ENCODE measurements around the gene COL20A1.

The COL20A1 gene

GRCh38 chr20:63279931-63280330, 13.1 kb upstream of the COL20A1 start:
- H3K4me3 Mint-ChIP-seq: no peak overlapping the region
- no peak overlapping the region for H3K27ac Mint-ChIP-seq
- no peaks in the 10 kb centered on the region for H3K9me3 Mint-ChIP-seq
- peaks cover 3% of the 10 kb centered on the region for H3K4me1 Mint-ChIP-seq (ENCODE audit: low read depth)
- H3K27me3 Mint-ChIP-seq: no peaks in the 10 kb centered on the region
- peaks cover 99% of the 10 kb centered on the region for H3K36me3 Mint-ChIP-seq (ENCODE audit: low read depth)
- intact Hi-C loops (cut with micrococcal nuclease): no loop called here

- H3K4me1 Mint-ChIP-seq (ENCODE audit: low read depth): no peaks in the 10 kb centered on the region
- H3K9me3 Mint-ChIP-seq: no peaks in the 10 kb centered on the region
- H3K27ac Mint-ChIP-seq: no peak overlapping the region
- H3K27me3 Mint-ChIP-seq: no peaks in the 10 kb centered on the region
- H3K4me3 Mint-ChIP-seq: no peak overlapping the region
- intact Hi-C loops (cut with micrococcal nuclease): no loop called here
- peaks cover 100% of the 10 kb centered on the region for H3K36me3 Mint-ChIP-seq (ENCODE audit: low read depth)
These were observed 12.6 kb upstream of the COL20A1 start for GRCh38 chr20:63280371-63280770.

- no peaks in the 10 kb centered on the region for H3K9me3 Mint-ChIP-seq
- no peaks in the 10 kb centered on the region for H3K4me1 Mint-ChIP-seq (ENCODE audit: low read depth)
- H3K27ac Mint-ChIP-seq: no peak overlapping the region
- peaks cover 100% of the 10 kb centered on the region for H3K36me3 Mint-ChIP-seq (ENCODE audit: low read depth)
- H3K4me3 Mint-ChIP-seq: no peak overlapping the region
- no peaks in the 10 kb centered on the region for H3K27me3 Mint-ChIP-seq
- intact Hi-C loops (cut with micrococcal nuclease): no loop called here
These were observed 11.9 kb upstream of the COL20A1 start for GRCh38 chr20:63280929-63281545.

- no peaks in the 10 kb centered on the region for H3K27me3 Mint-ChIP-seq
- H3K9me3 Mint-ChIP-seq: no peaks in the 10 kb centered on the region
- peaks cover 100% of the 10 kb centered on the region for H3K36me3 Mint-ChIP-seq (ENCODE audit: low read depth)
- intact Hi-C loops (cut with micrococcal nuclease): no loop called here
- no peak overlapping the region for H3K27ac Mint-ChIP-seq
- no peaks in the 10 kb centered on the region for H3K4me1 Mint-ChIP-seq (ENCODE audit: low read depth)
- H3K4me3 Mint-ChIP-seq: no peak overlapping the region
These were observed 11.0 kb upstream of the COL20A1 start for GRCh38 chr20:63281742-63282665.

- H3K27ac Mint-ChIP-seq: no peak overlapping the region
- H3K4me3 Mint-ChIP-seq: no peak overlapping the region
- intact Hi-C loops (cut with micrococcal nuclease): no loop called here
These were observed 10.0 kb upstream of the COL20A1 start for GRCh38 chr20:63282946-63283345.

GRCh38 chr20:63283397-63284082, 9.4 kb upstream of the COL20A1 start:
- H3K9me3 Mint-ChIP-seq: no peaks in the 10 kb centered on the region
- peaks cover 100% of the 10 kb centered on the region for H3K36me3 Mint-ChIP-seq (ENCODE audit: low read depth)
- H3K4me3 Mint-ChIP-seq: no peak overlapping the region
- H3K27me3 Mint-ChIP-seq: no peaks in the 10 kb centered on the region
- intact Hi-C loops (cut with micrococcal nuclease): no loop called here
- H3K27ac Mint-ChIP-seq: peak overlapping the region; percentile 56
- H3K4me1 Mint-ChIP-seq (ENCODE audit: low read depth): no peaks in the 10 kb centered on the region

More at GRCh38 chr20:63282946-63283345, 10.0 kb upstream of the COL20A1 start:
- no peaks in the 10 kb centered on the region for H3K27me3 Mint-ChIP-seq
- H3K4me1 Mint-ChIP-seq (ENCODE audit: low read depth): no peaks in the 10 kb centered on the region
- H3K36me3 Mint-ChIP-seq (ENCODE audit: low read depth): peaks cover 100% of the 10 kb centered on the region
- no peaks in the 10 kb centered on the region for H3K9me3 Mint-ChIP-seq

- H3K36me3 Mint-ChIP-seq (ENCODE audit: low read depth): peaks cover 100% of the 10 kb centered on the region
- peak overlapping the region; percentile 56 for H3K27ac Mint-ChIP-seq
- intact Hi-C loops (cut with micrococcal nuclease): no loop called here
- no peak overlapping the region for H3K4me3 Mint-ChIP-seq
- no peaks in the 10 kb centered on the region for H3K4me1 Mint-ChIP-seq (ENCODE audit: low read depth)
- H3K9me3 Mint-ChIP-seq: no peaks in the 10 kb centered on the region
- H3K27me3 Mint-ChIP-seq: no peaks in the 10 kb centered on the region
These were observed 8.9 kb upstream of the COL20A1 start for GRCh38 chr20:63284083-63284440.

- H3K4me1 Mint-ChIP-seq (ENCODE audit: low read depth): no peaks in the 10 kb centered on the region
- peaks cover 100% of the 10 kb centered on the region for H3K36me3 Mint-ChIP-seq (ENCODE audit: low read depth)
- no peaks in the 10 kb centered on the region for H3K27me3 Mint-ChIP-seq
- H3K27ac Mint-ChIP-seq: peak overlapping the region; percentile 56
- no peaks in the 10 kb centered on the region for H3K9me3 Mint-ChIP-seq
- H3K4me3 Mint-ChIP-seq: peak overlapping the region; percentile 41
- intact Hi-C loops (cut with micrococcal nuclease): no loop called here
These were observed 8.4 kb upstream of the COL20A1 start for GRCh38 chr20:63284544-63284949.

- Mint-ChIP-seq H3K9me3 (no peaks in the 10 kb centered on the region), H3K27ac (peak overlapping the region; percentile 56), H3K4me1 (ENCODE audit: low read depth) (no peaks in the 10 kb centered on the region), H3K36me3 (ENCODE audit: low read depth) (peaks cover 97% of the 10 kb centered on the region), H3K27me3 (no peaks in the 10 kb centered on the region), H3K4me3 (peak overlapping the region; percentile 27)
- intact Hi-C loops (cut with micrococcal nuclease): no loop called here
These were observed 7.9 kb upstream of the COL20A1 start for GRCh38 chr20:63284981-63285524.

- intact Hi-C loops (cut with micrococcal nuclease): no loop called here
- H3K9me3 Mint-ChIP-seq: no peaks in the 10 kb centered on the region
- H3K27ac Mint-ChIP-seq: no peak overlapping the region
- H3K4me3 Mint-ChIP-seq: no peak overlapping the region
- H3K36me3 Mint-ChIP-seq (ENCODE audit: low read depth): peaks cover 88% of the 10 kb centered on the region
- no peaks in the 10 kb centered on the region for H3K4me1 Mint-ChIP-seq (ENCODE audit: low read depth)
- no peaks in the 10 kb centered on the region for H3K27me3 Mint-ChIP-seq
These were observed 7.1 kb upstream of the COL20A1 start for GRCh38 chr20:63285636-63286615.

GRCh38 chr20:63286781-63287696, 5.9 kb upstream of the COL20A1 start:
- intact Hi-C loops (cut with micrococcal nuclease): no loop called here
- Mint-ChIP-seq H3K36me3 (ENCODE audit: low read depth) (peaks cover 77% of the 10 kb centered on the region), H3K4me1 (ENCODE audit: low read depth) (no peaks in the 10 kb centered on the region), H3K27ac (no peak overlapping the region), H3K4me3 (no peak overlapping the region), H3K9me3 (no peaks in the 10 kb centered on the region), H3K27me3 (peaks cover under 1% of the 10 kb centered on the region)

GRCh38 chr20:63287697-63288580, 5.0 kb upstream of the COL20A1 start:
- Mint-ChIP-seq H3K9me3 (no peaks in the 10 kb centered on the region), H3K4me3 (no peak overlapping the region), H3K27ac (no peak overlapping the region), H3K4me1 (ENCODE audit: low read depth) (no peaks in the 10 kb centered on the region), H3K27me3 (peaks cover 4% of the 10 kb centered on the region), H3K36me3 (ENCODE audit: low read depth) (peaks cover 68% of the 10 kb centered on the region)
- intact Hi-C loops (cut with micrococcal nuclease): no loop called here
